D721Med (cell line): ENCODE measurements around the gene SH3TC2.

Experiments
- DNase-seq: peaks from one replicate; pipeline ENCODE4 v3.0.0; 2011; ENCODE audit warnings: low spot score; ENCODE audit not compliant: insufficient read length
- FAIRE-seq: peaks from 2 replicates; lab custom pipeline; 2011; peaks lifted over from hg19 to GRCh38; lab: Jason Lieb, UNC
- TF ChIP-seq, protein P1 (sequence below): IDR thresholded peaks from 2 replicates; pipeline ENCODE4 v1.5.1; 2012; ENCODE audit warnings: mild to moderate bottlenecking, control low read depth; ENCODE audit not compliant: insufficient read depth; ENCODE audit errors: missing control alignments

Gene SH3TC2

DNA sequence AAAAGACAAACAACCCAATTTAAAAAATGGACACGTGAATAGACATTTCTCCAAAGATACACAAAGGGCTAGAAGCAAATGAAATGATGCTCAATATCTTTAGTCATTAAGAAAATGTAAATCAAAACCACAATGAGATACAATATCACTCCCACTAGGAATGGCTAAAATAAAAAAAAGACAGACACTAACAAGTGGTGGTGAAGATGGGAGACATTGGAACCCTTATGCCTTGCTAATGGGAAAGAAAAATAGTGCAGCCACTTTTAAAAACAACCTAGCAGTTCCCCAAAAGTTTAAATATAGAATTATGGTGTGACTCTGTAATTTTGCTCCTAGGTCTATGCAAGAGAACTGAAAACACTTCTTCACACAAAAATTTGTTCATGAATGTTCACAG is 40.7 kb downstream of the SH3TC2 start:
- FAIRE-seq (no peak), DNase-seq (no peak)
- TF ChIP-seq, protein P1, sequence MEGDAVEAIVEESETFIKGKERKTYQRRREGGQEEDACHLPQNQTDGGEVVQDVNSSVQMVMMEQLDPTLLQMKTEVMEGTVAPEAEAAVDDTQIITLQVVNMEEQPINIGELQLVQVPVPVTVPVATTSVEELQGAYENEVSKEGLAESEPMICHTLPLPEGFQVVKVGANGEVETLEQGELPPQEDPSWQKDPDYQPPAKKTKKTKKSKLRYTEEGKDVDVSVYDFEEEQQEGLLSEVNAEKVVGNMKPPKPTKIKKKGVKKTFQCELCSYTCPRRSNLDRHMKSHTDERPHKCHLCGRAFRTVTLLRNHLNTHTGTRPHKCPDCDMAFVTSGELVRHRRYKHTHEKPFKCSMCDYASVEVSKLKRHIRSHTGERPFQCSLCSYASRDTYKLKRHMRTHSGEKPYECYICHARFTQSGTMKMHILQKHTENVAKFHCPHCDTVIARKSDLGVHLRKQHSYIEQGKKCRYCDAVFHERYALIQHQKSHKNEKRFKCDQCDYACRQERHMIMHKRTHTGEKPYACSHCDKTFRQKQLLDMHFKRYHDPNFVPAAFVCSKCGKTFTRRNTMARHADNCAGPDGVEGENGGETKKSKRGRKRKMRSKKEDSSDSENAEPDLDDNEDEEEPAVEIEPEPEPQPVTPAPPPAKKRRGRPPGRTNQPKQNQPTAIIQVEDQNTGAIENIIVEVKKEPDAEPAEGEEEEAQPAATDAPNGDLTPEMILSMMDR = no peak

DNA sequence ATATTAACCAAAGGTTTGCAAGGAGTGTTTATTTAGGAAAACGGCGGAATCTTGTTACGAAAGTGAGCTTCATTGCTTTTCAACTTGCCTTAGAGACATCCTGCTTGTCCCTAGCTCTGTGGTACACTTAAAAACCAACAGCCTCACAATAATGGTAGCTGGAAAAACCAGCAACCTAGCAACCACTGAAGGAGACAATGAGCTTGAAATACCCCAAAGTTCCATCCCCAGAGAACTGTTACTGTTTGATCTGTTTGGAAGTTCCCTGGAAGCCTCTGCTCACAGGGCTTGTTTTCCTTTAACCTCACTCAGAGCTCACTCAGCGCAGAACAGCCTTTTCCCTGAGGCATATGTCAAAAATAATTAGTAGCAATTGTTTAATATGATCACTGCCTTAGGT is 43.2 kb downstream of the SH3TC2 start:
- DNase-seq (no peak), FAIRE-seq (no peak)
- TF ChIP-seq, protein P1 = no peak

DNA sequence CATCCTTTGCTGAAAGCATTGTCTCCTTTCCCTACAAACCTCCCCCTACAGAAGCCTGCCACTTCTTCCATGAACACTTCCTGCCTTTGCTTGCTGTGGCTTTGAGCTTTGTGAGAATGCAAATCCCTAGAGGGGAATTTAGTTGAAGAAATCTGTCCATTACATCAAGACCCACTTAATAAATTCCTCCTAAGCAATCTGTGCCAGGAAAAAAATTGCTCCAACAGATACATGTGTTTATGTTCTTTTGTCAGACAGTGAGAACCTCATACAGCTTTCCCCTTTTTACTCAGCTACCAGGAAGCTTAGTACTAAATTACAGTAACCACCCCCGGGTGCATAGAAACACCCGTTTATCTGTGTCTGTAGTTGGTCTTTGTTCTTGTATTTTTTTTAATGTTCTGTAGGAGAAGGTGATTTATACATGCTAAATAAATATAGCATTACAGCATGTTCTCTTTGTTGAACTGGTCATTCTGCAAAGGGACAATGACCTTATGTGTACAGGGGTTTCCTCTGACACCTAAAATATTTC is 43.9 kb downstream of the SH3TC2 start:
- FAIRE-seq = no peak
- no peak for DNase-seq
- TF ChIP-seq, protein P1 = no peak

DNA sequence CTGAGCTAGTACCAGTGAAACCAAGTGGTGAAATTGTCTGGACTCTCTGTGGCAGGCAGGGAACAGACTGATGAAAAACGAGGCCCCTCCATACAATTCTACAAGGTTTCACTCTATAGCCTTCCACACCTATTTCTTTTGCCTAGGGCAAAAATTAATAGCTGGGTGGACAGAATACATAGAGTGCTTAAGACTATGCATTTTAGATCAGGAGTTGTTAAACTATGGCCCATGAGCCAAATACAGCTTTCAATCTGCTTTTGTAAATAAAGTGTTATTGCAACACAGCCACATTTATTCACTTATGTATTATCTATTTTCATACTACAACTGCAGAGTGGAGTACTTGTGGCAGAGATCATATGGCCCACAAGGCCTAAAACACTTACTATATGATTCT is 45.2 kb downstream of the SH3TC2 start:
- DNase-seq (no peak), FAIRE-seq (no peak)
- TF ChIP-seq, protein P1 = no peak

DNA sequence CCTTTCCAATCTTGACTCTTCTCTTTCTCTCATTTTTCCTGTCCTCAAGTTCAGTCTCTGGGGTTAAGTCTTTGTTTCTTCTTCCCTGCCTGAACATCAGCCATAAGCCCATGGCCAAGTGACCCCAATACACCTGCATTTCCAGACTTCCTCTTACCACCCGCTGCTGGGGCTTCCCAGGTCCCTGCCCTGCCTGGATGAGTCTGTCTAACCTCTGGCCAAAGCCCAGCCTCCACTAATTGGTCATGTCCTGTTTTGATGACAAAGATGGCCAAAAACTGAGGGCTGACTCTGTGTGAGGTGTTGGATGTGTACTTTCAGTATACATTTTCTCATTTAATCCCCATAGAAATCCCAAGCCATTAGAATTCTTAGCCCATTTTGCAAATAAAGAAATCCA is 47.3 kb downstream of the SH3TC2 start:
- DNase-seq (no peak), FAIRE-seq (no peak)
- TF ChIP-seq, protein P1 = no peak

DNA sequence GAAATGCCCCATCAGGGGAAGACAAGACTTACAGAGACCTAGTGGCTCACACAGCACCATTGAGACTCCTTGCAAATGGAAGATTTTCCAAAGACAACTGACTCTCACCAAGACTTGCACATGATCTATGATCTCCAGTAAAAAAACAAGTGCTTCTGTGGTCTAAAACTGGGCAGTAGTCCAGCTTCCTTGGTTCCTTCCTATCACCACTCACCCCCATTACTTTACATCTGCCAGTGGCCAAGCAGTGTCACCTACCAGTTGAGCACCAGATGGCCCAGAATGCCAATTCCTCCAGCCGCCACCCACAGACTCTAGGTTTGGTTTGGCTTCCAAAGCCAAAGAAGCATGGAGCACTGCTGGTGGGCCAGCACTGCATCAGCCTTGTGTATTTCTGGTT is 47.7 kb downstream of the SH3TC2 start:
- FAIRE-seq = no peak
- TF ChIP-seq, protein P1 = no peak
- DNase-seq = no peak

DNA sequence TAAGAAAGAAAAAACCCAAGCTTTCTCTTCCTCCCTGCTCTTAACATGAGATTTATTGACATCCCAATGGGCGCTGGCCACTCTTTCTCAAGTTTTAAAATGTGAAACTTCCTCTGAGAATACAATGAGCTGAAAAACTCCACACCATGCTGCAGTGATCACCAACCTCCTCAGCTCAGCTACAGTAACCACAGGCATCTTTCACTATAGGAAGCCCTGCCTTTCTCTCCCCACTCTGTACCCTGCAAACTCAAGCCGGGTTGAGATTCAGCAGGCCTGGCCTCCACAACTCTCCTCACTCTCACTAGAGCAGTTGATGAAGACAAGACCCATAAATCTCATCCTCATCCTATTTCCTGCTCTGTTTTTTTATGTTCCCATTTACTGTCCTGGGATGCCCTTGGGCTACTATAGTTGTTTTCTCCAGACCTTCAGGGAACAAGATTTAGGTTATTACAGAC is 48.3 kb downstream of the SH3TC2 start:
- FAIRE-seq (no peak), DNase-seq (no peak)
- TF ChIP-seq, protein P1 = no peak
